Measurements from ENCODE around the gene NCOA5.

The NCOA5 gene

GRCh38 chr20:46088409-46089166 lies 1.2 kb downstream of the NCOA5 start:
- DNase-seq, result no peak

- no peak for DNase-seq
Observed at GRCh38 chr20:46087161-46087560, 2.6 kb downstream of the NCOA5 start.

GRCh38 chr20:46085179-46085851 lies 4.4 kb downstream of the NCOA5 start:
- no peak for DNase-seq

GRCh38 chr20:46084805-46085178 lies 5.0 kb downstream of the NCOA5 start:
- DNase-seq, result no peak

GRCh38 chr20:46083531-46084061 lies 6.2 kb downstream of the NCOA5 start:
- no peak for DNase-seq

- no peak for DNase-seq
Observed at GRCh38 chr20:46083101-46083500, 6.7 kb downstream of the NCOA5 start.

GRCh38 chr20:46081074-46081473 lies 8.7 kb downstream of the NCOA5 start:
- no peak for DNase-seq

GRCh38 chr20:46078954-46079353 lies 10.8 kb downstream of the NCOA5 start:
- no peak for DNase-seq

GRCh38 chr20:46077642-46078305 lies 12.0 kb downstream of the NCOA5 start:
- DNase-seq, result no peak

- no peak for DNase-seq
Observed at GRCh38 chr20:46076806-46077205, 13.0 kb downstream of the NCOA5 start.

- DNase-seq, result no peak
Observed at GRCh38 chr20:46074006-46074405, 15.8 kb downstream of the NCOA5 start.

GRCh38 chr20:46073443-46073842 lies 16.3 kb downstream of the NCOA5 start:
- peak in 1 of 2 experiments; percentile 4 for DNase-seq

- no peak for DNase-seq
Observed at GRCh38 chr20:46073024-46073423, 16.7 kb downstream of the NCOA5 start.

GRCh38 chr20:46071573-46071972 lies 18.2 kb downstream of the NCOA5 start:
- DNase-seq, result no peak

- no peak for DNase-seq
Observed at GRCh38 chr20:46070215-46070900, 19.4 kb downstream of the NCOA5 start.

- DNase-seq, result no peak
Observed at GRCh38 chr20:46065691-46066090, 24.1 kb downstream of the NCOA5 start.

- DNase-seq, result no peak
Observed at GRCh38 chr20:46065006-46065405, 24.8 kb downstream of the NCOA5 start.

- DNase-seq, result no peak
Observed at GRCh38 chr20:46063652-46064054, 26.1 kb downstream of the NCOA5 start.

GRCh38 chr20:46063151-46063550 lies 26.6 kb downstream of the NCOA5 start:
- no peak for DNase-seq

- DNase-seq, result no peak
Observed at GRCh38 chr20:46062621-46063020, 27.1 kb downstream of the NCOA5 start.

GRCh38 chr20:46062151-46062550 lies 27.6 kb downstream of the NCOA5 start:
- no peak for DNase-seq

- DNase-seq, result no peak
Observed at GRCh38 chr20:46060975-46061374, 28.8 kb downstream of the NCOA5 start.

GRCh38 chr20:46060301-46060881 lies 29.4 kb downstream of the NCOA5 start:
- DNase-seq, result no peak

All from NCI-H187 (cell line).